Activated CD4-positive, alpha-beta T cell treated with anti-CD3 and anti-CD28 coated beads for 24 hours (primary cell): ENCODE measurements around the gene VASN.

Source experiments
- DNase-seq, 2 donors: peaks; one replicate each; pipeline ENCODE4 v3.0.0-alpha.2; 2020; ENCODE audit warnings: low read depth in 2 of 2

VASN gene

DNA sequence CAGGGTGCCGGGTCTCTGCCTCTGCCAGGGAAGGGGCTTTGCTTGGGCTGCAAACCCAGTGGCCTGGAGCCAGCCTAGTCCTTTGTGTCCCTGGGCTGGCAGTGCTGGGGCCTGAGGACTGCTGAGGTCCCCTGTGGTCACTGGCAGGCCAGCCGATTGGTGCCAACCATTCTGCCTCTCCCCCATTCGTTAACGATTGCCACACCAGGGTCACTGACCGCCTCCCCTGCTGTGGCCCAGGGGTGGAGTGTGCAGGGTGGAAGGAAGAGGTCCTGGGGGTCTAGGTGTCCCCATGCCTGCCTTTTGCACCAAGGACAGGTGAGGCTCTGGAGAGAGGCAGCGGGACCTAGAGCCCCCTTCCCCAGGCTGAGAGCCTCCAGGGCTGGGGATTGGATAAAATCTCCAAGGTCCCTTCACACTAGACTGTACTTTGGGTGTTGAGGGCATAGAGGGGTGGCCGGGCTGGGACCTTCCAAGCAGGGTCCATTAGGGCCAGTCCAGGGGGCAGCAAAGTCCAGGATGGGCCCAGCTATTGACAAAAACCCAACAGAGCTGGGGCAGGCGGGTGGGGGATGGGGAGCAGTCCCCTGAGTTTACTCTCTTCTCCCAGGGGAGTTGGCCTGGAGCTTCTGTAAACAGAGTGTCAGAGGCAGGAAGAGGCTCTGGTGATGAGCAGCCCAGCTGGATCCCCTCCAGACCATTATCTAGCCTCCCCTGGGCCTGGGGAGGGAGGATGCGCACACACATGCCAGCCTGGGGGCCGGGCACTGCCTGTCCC lies 1.1 kb downstream of the VASN start:
- no peak for DNase-seq

DNA sequence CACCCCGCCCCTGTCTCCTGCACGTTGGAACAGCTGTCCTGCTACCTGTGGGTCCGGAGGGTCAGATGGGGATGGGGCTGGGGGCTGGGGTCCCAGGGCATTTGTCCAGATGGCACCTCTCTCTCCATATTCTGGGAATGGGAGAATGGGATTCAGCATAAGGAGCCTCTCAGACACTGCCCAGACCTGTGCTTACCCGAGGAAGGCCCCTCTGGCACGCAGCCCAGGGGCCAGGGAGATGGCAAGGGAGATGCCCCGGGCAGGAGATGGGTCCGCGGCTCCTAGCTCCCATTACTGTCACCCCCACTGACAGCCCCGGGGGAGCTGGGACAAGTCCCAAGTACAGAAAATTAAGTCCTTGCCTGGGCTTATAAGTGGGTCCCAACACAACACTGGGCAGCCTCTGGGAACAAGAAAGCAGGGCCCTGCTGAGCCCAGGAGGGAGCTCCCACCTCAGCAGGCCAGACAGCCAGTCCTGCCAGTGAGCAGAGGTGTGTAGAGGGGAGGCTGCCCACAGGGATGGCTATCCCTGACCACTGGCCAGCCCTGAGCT lies 1.8 kb downstream of the VASN start:
- no peak for DNase-seq

- no peak for DNase-seq
These were observed 2.5 kb downstream of the VASN start for GRCh38 chr16:4373909-4374742.

- no peak for DNase-seq
These were observed 4.1 kb downstream of the VASN start for GRCh38 chr16:4375717-4376116.

DNA sequence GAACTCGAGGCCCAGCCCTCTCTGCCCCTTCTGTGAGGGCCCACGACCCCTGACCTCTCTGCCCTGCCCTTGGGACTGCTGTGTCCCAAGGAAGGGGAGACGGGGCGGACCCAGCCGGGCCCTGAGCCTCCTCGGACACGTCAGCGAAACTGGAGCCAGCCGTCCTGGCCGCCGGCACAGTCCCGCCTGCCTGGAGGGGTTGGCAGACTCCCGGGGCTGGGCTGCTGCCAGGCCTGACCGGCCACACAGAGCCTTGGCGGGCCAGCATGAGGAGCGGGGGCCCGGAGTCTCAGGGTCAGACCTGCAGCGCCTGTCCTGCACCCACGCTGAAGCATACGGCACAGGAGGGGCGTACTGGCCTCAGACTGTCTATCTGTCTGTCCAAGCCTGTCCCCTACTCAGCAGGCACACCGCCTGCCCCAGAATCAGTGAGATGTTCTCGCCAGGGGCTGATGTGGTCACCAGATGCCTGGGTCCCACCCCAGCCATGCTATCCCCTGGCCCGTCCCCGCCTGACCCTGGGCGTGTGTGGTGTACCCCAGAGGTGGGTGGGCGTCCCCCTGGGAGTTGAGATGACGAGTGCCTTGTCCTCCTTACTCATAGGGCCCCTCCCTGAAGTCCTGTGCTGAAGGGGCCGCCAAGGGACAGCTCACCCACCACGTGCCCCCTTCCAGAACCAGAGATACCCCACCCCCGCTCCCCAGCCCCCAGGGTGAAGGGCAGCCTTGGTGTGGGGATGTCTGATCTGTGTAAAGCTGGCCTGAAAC lies 4.7 kb downstream of the VASN start:
- no peak for DNase-seq

DNA sequence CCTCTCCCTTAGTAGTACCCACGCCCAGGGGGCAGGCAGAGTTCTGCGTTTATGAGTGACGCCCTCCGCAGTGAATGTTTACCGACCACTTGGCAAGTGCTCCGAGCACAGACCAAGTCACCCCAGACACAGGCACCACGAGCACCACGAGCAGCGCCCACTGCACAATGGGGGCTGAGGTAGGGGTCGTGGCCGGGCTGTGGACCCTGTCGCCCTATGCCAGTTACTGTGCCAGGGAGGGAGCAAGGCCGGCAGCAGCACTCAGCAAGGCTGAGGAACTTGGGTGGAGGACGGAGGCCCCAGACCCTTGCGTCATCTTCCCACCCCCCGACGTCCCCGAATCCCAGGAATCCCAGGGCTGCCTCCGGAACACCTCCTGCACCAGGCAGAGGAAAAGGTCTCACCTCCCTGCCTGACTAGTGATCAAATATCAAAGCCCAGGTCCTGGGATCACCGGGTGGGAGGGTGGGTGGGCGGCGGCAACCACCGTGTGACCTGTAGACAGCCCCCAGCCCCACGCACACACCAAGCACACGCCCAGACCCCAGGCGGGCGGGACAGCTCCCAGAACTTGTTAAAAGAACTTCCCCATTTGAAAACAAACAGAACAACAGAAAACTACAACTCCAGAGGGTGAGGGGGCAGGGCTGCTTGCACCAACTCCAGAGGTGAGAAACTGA lies 5.4 kb downstream of the VASN start:
- no peak for DNase-seq

DNA sequence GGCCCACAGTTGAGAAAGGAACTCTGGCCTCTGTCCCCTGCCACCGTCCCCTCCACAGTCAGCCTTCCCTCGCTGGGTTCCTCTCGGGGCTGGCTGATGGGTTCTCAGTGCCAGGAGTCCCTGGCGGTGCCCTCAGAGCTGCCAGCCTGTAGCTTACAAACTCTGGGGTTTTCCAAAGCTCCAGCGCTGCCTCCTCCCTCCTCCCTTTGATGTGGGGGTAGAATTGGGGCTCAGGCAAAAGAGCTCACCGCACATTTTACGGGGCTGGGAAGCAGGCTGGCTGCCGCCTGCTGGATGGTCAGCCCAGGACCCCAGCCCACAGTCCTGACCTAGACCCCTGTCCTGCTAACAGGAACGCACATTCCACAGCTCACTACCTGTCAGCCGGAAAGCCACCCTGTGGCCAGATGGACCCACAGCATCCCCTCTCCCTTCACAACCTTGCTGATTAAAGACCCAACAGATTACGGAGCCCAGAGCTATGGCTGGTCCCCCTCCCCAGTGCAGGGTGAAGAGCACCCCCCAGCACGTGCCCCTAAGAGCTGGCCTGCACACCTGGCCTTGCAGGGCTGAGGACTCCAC lies 6.0 kb downstream of the VASN start:
- DNase-seq: no peak

DNA sequence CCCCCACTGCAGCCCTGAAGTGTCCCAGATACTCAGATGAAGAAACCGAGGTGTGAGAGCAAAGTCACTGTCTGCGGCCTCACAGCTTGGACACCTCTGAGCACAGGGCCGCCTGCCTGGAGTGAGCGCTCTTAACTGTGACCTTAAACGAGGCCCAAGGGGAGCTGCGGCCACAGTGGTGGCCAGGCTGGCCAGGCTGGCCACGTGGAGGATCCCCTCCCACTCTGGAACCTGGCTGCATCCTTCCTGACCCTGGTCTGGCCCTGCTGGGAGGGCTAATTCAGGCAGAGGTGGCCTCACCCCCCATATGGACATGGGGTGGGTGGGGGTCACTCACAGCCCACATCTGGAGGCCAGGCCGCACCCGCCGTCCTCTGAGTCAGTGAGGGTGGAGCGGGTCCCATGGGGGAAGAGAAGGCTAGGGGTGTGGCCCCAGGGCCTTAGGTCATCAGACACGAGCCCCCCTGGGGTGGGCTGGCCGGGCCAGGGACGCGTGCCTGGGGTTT lies 6.6 kb downstream of the VASN start:
- no peak for DNase-seq

- no peak for DNase-seq
These were observed 7.5 kb downstream of the VASN start for GRCh38 chr16:4378999-4379690.

GRCh38 chr16:4380119-4381063 lies 8.7 kb downstream of the VASN start:
- no peak for DNase-seq

DNA sequence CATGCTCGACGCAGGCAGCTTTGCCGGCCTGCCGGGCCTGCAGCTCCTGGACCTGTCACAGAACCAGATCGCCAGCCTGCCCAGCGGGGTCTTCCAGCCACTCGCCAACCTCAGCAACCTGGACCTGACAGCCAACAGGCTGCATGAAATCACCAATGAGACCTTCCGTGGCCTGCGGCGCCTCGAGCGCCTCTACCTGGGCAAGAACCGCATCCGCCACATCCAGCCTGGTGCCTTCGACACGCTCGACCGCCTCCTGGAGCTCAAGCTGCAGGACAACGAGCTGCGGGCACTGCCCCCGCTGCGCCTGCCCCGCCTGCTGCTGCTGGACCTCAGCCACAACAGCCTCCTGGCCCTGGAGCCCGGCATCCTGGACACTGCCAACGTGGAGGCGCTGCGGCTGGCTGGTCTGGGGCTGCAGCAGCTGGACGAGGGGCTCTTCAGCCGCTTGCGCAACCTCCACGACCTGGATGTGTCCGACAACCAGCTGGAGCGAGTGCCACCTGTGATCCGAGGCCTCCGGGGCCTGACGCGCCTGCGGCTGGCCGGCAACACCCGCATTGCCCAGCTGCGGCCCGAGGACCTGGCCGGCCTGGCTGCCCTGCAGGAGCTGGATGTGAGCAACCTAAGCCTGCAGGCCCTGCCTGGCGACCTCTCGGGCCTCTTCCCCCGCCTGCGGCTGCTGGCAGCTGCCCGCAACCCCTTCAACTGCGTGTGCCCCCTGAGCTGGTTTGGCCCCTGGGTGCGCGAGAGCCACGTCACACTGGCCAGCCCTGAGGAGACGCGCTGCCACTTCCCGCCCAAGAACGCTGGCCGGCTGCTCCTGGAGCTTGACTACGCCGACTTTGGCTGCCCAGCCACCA lies 9.7 kb downstream of the VASN start:
- no peak for DNase-seq

GRCh38 chr16:4381935-4382794 lies 10.5 kb downstream of the VASN start:
- no peak for DNase-seq

- DNase-seq: no peak
These were observed 11.2 kb downstream of the VASN start for GRCh38 chr16:4382795-4383357.

DNA sequence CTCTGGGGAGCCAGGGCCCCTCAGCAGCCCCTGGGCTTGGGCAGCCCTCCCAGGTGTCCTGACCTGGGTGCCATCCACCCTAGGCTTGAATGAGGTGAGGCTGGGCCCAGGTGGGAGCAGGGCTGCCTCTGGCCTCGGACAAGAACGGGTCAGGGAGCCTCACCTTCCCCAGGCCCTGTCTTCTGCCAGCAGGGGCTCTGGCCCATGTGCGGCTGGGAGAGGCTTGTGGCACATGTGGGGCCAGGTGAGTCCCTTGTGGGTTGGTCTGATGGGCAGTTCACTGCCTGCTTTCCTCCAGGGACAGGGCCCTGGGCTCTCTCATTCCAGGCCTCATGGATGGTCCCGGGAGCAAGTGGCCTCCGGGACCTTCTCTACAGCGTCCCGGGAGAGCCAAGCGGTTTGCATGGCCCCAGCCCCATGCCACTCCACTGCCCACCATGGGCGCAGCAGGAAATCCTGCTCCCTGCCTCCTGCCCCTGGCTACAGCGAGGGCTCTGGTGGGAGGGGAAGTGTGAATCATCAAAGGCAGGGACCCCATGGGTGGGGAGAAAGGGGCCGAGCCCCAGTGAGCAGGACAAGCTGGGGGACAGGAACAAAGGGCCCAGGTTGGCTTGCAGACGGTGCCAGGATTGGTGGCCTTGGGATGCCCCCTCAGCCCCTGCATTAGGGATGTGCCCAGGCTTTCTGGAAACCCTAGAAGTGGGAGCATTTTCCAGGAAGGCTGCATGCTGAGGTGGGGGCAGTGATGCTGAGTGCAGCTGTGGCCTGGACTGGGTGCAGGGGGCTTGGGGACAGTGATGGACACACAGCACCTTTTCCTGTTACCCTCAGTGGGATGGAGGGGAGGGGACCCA lies 12.2 kb downstream of the VASN start:
- no peak for DNase-seq

GRCh38 chr16:4384509-4384942 lies 12.9 kb downstream of the VASN start:
- no peak for DNase-seq
